ENCODE results near the gene SPOCK1.

Gene SPOCK1

GRCh38 chr5:137026296-137026695 lies 472.8 kb downstream of the SPOCK1 start:
- DNase-seq (ENCODE audit: low read depth, low spot score) = no peak

DNA sequence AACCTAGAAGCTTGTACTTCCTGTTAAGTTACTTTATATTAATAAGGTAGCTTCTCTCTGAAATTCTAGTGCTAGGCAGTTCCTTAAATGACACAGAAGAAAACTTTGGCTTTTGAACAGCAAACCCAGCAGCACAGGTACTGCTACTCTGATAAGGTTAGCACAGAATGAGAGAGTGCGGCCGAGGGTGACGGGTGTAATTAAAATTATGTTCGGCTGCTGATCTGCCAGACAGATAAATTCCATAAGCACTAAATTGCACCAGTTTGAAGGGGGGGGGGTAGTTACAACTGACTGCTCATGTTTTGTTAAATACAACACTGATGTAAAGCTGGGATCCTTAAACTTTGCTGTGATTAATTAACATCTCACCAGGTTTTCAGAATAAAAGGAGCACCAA lies 475.1 kb downstream of the SPOCK1 start:
- no peak for DNase-seq (ENCODE audit: low read depth, low spot score)

GRCh38 chr5:137023371-137023770 lies 475.8 kb downstream of the SPOCK1 start:
- no peak for DNase-seq (ENCODE audit: low read depth, low spot score)

DNA sequence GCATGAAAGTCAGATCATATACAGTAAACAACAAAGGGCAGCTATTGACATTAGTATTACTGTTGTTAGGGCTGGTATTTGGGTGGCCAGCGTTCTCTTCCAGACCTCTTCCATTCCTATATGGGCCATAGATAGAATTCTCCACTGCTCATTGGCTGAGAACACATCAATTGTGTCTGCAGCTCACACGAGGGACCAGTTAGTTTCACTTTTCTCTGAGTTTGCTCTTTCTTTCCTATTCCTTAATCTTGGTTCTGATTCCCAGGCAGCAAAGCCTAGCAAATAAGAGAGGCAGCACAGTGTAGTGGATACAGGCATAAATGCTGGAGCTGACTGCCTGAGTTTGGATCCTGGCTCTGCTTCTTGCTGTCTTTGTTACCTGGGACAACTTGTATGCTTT lies 476.4 kb downstream of the SPOCK1 start:
- DNase-seq (ENCODE audit: low read depth, low spot score) = no peak

DNA sequence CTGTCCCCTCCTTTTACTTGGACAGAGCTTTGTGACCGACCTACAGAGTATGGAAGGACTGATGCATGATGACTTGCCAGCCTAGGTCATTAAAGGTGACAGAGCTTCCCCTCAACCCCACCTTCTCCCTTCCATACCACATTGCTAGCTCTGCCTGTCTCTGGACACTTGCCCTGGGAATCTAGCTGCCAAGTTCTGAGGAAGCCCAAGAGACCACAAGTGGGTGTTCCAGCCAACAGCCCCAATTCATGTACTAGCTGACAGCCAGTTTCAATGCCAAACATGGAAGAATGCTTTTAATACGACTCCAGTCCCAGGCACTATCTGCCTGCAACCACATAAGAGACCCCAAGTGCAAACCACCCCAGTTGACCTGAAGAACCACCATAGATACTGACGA lies 477.1 kb downstream of the SPOCK1 start:
- no peak for DNase-seq (ENCODE audit: low read depth, low spot score)

DNA sequence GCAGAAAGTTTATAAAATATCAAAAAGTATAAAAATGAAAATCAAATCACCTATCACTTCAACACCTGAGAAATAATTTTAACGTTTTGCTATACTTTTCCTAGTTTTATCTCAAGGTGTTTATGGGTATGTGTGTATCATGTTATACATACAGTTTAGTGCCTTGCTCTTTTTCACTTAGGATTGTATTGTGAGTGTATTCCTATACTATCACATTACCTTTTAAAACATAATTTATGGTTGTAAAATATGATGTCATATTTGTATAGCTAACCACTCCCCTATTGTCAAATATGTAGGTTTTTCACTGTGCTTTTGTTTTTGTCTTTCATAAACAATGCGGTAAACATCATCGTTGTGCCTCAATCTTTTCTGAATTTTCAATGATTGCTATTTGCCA lies 479.9 kb downstream of the SPOCK1 start:
- DNase-seq (ENCODE audit: low read depth, low spot score) = no peak

GRCh38 chr5:137016783-137017324 lies 482.3 kb downstream of the SPOCK1 start:
- peak; percentile 34 for DNase-seq (ENCODE audit: low read depth, low spot score)

GRCh38 chr5:137015540-137016116 lies 483.5 kb downstream of the SPOCK1 start:
- no peak for DNase-seq (ENCODE audit: low read depth, low spot score)

- DNase-seq (ENCODE audit: low read depth, low spot score) = no peak
Measured at GRCh38 chr5:137014731-137015130, 484.4 kb downstream of the SPOCK1 start.

GRCh38 chr5:137010226-137010625 lies 488.9 kb downstream of the SPOCK1 start:
- no peak for DNase-seq (ENCODE audit: low read depth, low spot score)

DNA sequence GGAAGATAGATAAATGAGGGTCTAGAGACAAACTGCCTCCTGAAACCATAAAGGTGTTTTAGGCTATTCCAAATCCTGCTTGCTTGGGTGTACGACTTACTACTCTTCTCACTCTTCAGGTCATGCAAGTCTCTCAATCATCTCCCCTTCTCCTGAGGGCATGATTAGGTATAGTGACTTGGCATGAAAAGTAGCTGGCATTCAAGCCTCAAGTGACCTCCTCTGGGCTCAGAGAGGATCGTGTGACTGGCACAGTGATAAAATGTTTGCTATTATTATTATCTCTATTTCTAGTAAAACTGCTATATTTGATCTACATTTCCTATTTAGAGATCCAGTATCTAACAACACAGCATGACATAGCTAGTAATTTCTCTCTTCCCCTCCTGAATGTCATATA lies 494.8 kb downstream of the SPOCK1 start:
- DNase-seq (ENCODE audit: low read depth, low spot score) = no peak

DNA sequence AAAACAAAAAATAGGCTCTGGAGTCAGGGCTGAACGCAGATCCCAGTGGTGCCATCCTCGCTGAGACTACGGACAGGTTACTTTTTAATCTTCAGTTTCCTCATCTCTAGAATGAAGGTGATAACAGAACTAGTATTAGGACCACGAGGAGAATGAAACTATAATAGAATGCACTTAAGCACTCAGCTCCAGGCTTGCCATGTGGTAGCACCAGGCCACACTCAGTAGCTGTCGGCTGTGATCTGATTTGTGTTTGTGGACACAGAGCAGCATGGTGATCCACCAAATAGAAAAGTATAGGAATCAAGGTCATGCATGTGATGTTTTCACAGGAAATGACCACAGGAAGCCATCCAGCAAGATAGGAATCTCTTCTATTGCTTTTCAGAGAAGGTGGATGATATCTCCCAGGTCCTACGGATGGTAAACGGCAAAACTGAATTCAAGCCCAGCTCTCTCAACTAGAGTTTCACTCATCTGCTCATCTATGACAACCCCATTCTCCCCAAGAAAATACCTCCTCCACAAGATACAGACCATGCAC lies 498.0 kb downstream of the SPOCK1 start:
- DNase-seq (ENCODE audit: low read depth, low spot score) = no peak

- DNase-seq (ENCODE audit: low read depth, low spot score) = no peak
Measured at GRCh38 chr5:136999787-137000186, 499.3 kb downstream of the SPOCK1 start.

GRCh38 chr5:136998854-136999357 lies 500.2 kb downstream of the SPOCK1 start:
- DNase-seq (ENCODE audit: low read depth, low spot score) = no peak

- DNase-seq (ENCODE audit: low read depth, low spot score) = no peak
Measured at GRCh38 chr5:136994154-136994553, 505.0 kb downstream of the SPOCK1 start.

GRCh38 chr5:136992796-136993489 lies 506.2 kb downstream of the SPOCK1 start:
- no peak for DNase-seq (ENCODE audit: low read depth, low spot score)

- DNase-seq (ENCODE audit: low read depth, low spot score) = peak; percentile 9
Measured at GRCh38 chr5:136985785-136986475, 513.2 kb downstream of the SPOCK1 start.

DNA sequence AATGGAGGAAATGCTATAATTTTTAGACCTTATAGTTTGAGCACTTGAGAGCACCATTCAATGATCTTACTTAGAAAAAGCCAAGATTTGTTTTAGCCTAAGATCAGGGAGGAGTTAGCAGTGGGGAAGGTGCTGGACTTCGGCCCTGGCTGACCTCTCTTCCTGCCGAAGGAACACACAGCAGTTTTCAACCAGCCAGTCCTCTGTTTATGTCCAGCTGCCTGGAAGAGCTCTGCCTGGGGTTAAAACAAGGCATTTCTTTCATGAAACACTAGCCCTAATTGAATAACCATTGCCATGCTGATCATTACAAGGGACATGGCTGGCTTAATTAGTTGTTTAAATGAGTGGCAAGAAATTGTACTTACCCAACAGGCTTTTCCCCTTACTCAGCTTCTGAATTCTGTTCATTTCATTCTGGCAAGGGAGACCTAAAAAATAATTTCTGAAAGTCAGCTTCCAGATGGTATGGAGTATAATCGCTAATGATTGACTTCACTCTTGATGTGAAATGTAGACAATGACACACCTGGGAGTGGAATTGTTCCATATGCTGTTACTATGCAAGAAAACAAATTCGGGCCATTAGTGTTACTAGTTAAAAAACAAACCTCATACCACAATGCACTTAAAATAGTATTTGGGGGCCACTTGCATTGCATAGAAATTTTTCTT lies 514.2 kb downstream of the SPOCK1 start:
- peak; percentile 23 for DNase-seq (ENCODE audit: low read depth, low spot score)

DNA sequence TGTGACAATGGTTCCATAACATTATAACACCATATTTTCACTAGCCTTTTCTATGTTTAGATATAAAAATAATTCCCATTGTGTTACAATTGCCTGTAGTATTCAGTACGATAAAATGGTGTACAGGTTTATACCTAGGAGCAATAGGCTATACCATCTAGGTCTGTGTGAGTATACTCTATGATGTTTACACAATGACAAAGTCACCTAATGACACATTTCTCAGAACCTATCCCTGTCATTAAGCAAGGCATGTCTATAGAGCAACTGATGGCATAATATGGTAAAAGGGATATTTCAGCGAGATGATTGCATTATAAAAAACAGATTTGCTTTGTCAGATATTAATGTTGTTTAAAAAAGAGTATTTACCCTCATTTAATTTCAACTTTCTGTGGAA lies 517.2 kb downstream of the SPOCK1 start:
- DNase-seq (ENCODE audit: low read depth, low spot score) = no peak

GRCh38 chr5:136979131-136979530 lies 520.0 kb downstream of the SPOCK1 start:
- no peak for DNase-seq (ENCODE audit: low read depth, low spot score)

DNA sequence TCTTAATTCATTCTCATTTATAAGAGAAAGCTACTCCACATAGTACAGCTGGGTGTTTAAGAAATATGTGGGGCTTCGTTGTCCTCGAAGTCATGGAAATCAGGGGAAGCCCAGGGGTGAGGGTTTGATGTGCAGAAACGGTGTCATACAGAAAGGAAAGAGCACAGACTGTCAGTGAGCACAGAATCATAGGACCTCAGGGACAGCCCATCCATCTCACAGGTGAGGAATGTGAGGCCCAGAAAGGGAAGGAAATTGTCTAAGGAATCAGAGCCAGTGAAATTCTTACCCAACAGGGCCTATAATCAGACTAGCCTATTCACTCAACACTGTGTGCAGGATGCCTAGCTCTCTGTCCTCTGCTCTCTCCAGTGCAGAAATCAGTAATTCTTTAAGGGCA lies 535.6 kb downstream of the SPOCK1 start:
- DNase-seq (ENCODE audit: low read depth, low spot score) = no peak

GRCh38 chr5:136957428-136957827 lies 541.7 kb downstream of the SPOCK1 start:
- DNase-seq (ENCODE audit: low read depth, low spot score) = no peak

Measured in ELF-1 (cell line).